IPS DF 6.9 (cell line): ENCODE data around the gene TAF5L.
"Not testable (repeated sequence)": the region's sequence is repeated elsewhere in the genome, so short reads cannot be mapped to it uniquely, and the experiment has no call there.

Source experiments
- DNase-seq: peaks from one replicate; pipeline ENCODE4 v3.0.0-alpha.2; 2013; ENCODE audit warnings: low read depth, low spot score
- H3K27ac ChIP-seq: one replicate; pipeline ENCODE4 v1.5.1; 2013; ENCODE audit warnings: low read length, control low read depth
- H3K27me3 ChIP-seq: 2 replicates; pipeline ENCODE4 v1.6.1; 2013; ENCODE audit warnings: mild to moderate bottlenecking, low read length; ENCODE audit not compliant: control insufficient read depth, insufficient read depth
- H3K36me3 ChIP-seq: 2 replicates; pipeline ENCODE4 v1.6.1; 2013; ENCODE audit warnings: low read length; ENCODE audit not compliant: control insufficient read depth, insufficient read depth
- H3K4me1 ChIP-seq: 2 replicates; pipeline ENCODE4 v1.6.1; 2013; ENCODE audit warnings: low read length; ENCODE audit not compliant: control insufficient read depth, insufficient read depth
- H3K4me3 ChIP-seq: 2 replicates; pipeline ENCODE4 v1.5.1; 2013; ENCODE audit warnings: mild to moderate bottlenecking, low read length
- H3K9me3 ChIP-seq: 2 replicates; pipeline ENCODE4 v1.6.1; 2013; ENCODE audit warnings: low read length, inconsistent platforms; ENCODE audit not compliant: control insufficient read depth, insufficient read depth
- WGBS: extraction: QIAGEN DNeasy Blood & Tissue Kit; methylation state at CpG from one replicate; pipeline ENCODE4 v1.1.7; 2013; ENCODE audit warnings: mixed read lengths, missing lambda C conversion rate; ENCODE audit not compliant: insufficient read length, insufficient coverage; 5-methylcytosine and 5-hydroxymethylcytosine counted together

Gene TAF5L

GRCh38 chr1:229574679-229575442 lies 51.1 kb downstream of the TAF5L start:
- no peak for DNase-seq
- H3K4me3 ChIP-seq, result no peak overlapping the region
- no peak overlapping the region for H3K27ac ChIP-seq
- H3K4me1 ChIP-seq, result no peaks in the 10 kb centered on the region
- WGBS, result no CpG with 5 or more reads among the region's 6 CpGs
- no peaks in the 10 kb centered on the region for H3K9me3 ChIP-seq
- H3K36me3 ChIP-seq, result no peaks in the 10 kb centered on the region
- H3K27me3 ChIP-seq, result no peaks in the 10 kb centered on the region

- Histone ChIP-seq H3K4me3 (no peak overlapping the region), H3K27me3 (no peaks in the 10 kb centered on the region), H3K27ac (no peak overlapping the region), H3K9me3 (no peaks in the 10 kb centered on the region), H3K36me3 (no peaks in the 10 kb centered on the region), H3K4me1 (no peaks in the 10 kb centered on the region)
- no CpG with 5 or more reads among the region's 2 CpGs for WGBS
- DNase-seq, result no peak
Observed at GRCh38 chr1:229572286-229572685, 53.6 kb downstream of the TAF5L start.

- WGBS, result no CpG with 5 or more reads among the region's 2 CpGs
- no peak for DNase-seq
Observed at GRCh38 chr1:229570891-229571516, 54.9 kb downstream of the TAF5L start.

GRCh38 chr1:229570305-229570704 lies 55.6 kb downstream of the TAF5L start:
- H3K27me3 ChIP-seq, result no peaks in the 10 kb centered on the region
- no CpG with 5 or more reads among the region's 20 CpGs for WGBS
- DNase-seq, result no peak

More at GRCh38 chr1:229570891-229571516, 54.9 kb downstream of the TAF5L start:
- Histone ChIP-seq H3K27ac (no peak overlapping the region), H3K36me3 (no peaks in the 10 kb centered on the region), H3K27me3 (no peaks in the 10 kb centered on the region), H3K4me1 (no peaks in the 10 kb centered on the region), H3K9me3 (no peaks in the 10 kb centered on the region), H3K4me3 (no peak overlapping the region)

GRCh38 chr1:229567109-229567868 lies 58.6 kb downstream of the TAF5L start:
- Histone ChIP-seq H3K9me3 (no peaks in the 10 kb centered on the region), H3K4me3 (no peak overlapping the region), H3K4me1 (no peaks in the 10 kb centered on the region), H3K27ac (no peak overlapping the region), H3K27me3 (no peaks in the 10 kb centered on the region), H3K36me3 (no peaks in the 10 kb centered on the region)
- no CpG with 5 or more reads among the region's 13 CpGs for WGBS
- no peak for DNase-seq

More at GRCh38 chr1:229570305-229570704, 55.6 kb downstream of the TAF5L start:
- Histone ChIP-seq H3K27ac (no peak overlapping the region), H3K36me3 (no peaks in the 10 kb centered on the region), H3K4me3 (no peak overlapping the region), H3K9me3 (no peaks in the 10 kb centered on the region), H3K4me1 (no peaks in the 10 kb centered on the region)

- DNase-seq, result no peak
- no peaks in the 10 kb centered on the region for H3K9me3 ChIP-seq
- no peak overlapping the region for H3K4me3 ChIP-seq
- WGBS, result no CpG with 5 or more reads among the region's 5 CpGs
- no peak overlapping the region for H3K27ac ChIP-seq
- no peaks in the 10 kb centered on the region for H3K4me1 ChIP-seq
- no peaks in the 10 kb centered on the region for H3K27me3 ChIP-seq
- H3K36me3 ChIP-seq, result no peaks in the 10 kb centered on the region
Observed at GRCh38 chr1:229563701-229564100, 62.2 kb downstream of the TAF5L start.

GRCh38 chr1:229563241-229563640 lies 62.7 kb downstream of the TAF5L start:
- Histone ChIP-seq H3K9me3 (no peaks in the 10 kb centered on the region), H3K27ac (no peak overlapping the region), H3K4me3 (no peak overlapping the region), H3K27me3 (no peaks in the 10 kb centered on the region), H3K36me3 (no peaks in the 10 kb centered on the region), H3K4me1 (no peaks in the 10 kb centered on the region)
- WGBS, result no CpG with 5 or more reads among the region's 7 CpGs
- DNase-seq, result no peak

GRCh38 chr1:229562686-229563085 lies 63.2 kb downstream of the TAF5L start:
- H3K27ac ChIP-seq, result no peak overlapping the region
- no peak for DNase-seq
- no peaks in the 10 kb centered on the region for H3K36me3 ChIP-seq
- H3K4me1 ChIP-seq, result no peaks in the 10 kb centered on the region
- H3K4me3 ChIP-seq, result no peak overlapping the region
- no peaks in the 10 kb centered on the region for H3K9me3 ChIP-seq
- no CpG with 5 or more reads among the region's 3 CpGs for WGBS
- H3K27me3 ChIP-seq, result no peaks in the 10 kb centered on the region

GRCh38 chr1:229561141-229561540 lies 64.8 kb downstream of the TAF5L start:
- H3K9me3 ChIP-seq, result no peaks in the 10 kb centered on the region
- no CpG with 5 or more reads among the region's 5 CpGs for WGBS
- H3K4me1 ChIP-seq, result no peaks in the 10 kb centered on the region
- no peak for DNase-seq
- H3K27me3 ChIP-seq, result no peaks in the 10 kb centered on the region
- no peak overlapping the region for H3K27ac ChIP-seq
- no peak overlapping the region for H3K4me3 ChIP-seq
- no peaks in the 10 kb centered on the region for H3K36me3 ChIP-seq

GRCh38 chr1:229560124-229560523 lies 65.8 kb downstream of the TAF5L start:
- H3K4me3 ChIP-seq, H3K27ac ChIP-seq, H3K9me3 ChIP-seq, H3K4me1 ChIP-seq, H3K36me3 ChIP-seq, DNase-seq, H3K27me3 ChIP-seq: not testable (repeated sequence)
- WGBS, result no CpG with 5 or more reads among the region's 15 CpGs
